Astrocyte (in vitro differentiated cells and primary cell): ENCODE data around the gene GDPD4. TPM values are rescaled to one million over a fixed set of nuclear protein-coding genes. Genes with fewer than 3 reads are reported as not detected.
A peak's percentile ranks its signal among the peaks of the same experiment; 100 is the strongest.

Experiments
- DNase-seq: peaks from one replicate; pipeline ENCODE4 v3.0.0-alpha.2; 2010; ENCODE audit warnings: low read depth
- FAIRE-seq: peaks from 2 replicates; lab custom pipeline; 2011; peaks lifted over from hg19 to GRCh38; lab: Jason Lieb, UNC
- H2AFZ ChIP-seq: 2 replicates; pipeline ENCODE4 v1.6.0; 2012; ENCODE audit warnings: low read depth, low read length, inconsistent platforms
- H3K27ac ChIP-seq: 2 replicates; pipeline ENCODE4 v1.5.1; 2011; ENCODE audit warnings: low read depth, low read length, inconsistent platforms
- H3K27me3 ChIP-seq: 2 replicates; pipeline ENCODE4 v1.6.0; 2011; ENCODE audit warnings: low read length, inconsistent platforms; ENCODE audit not compliant: insufficient read depth
- H3K36me3 ChIP-seq: 2 replicates; pipeline ENCODE4 v1.5.1; 2011; ENCODE audit warnings: low read length, inconsistent platforms; ENCODE audit not compliant: insufficient read depth
- H3K4me1 ChIP-seq: 2 replicates; pipeline ENCODE4 v1.5.1; 2011; ENCODE audit warnings: low read length, inconsistent platforms; ENCODE audit not compliant: insufficient read depth
- H3K4me2 ChIP-seq: 2 replicates; pipeline ENCODE4 v1.6.0; 2012; ENCODE audit warnings: low read length, inconsistent platforms
- H3K4me3 ChIP-seq: 2 replicates; pipeline ENCODE4 v1.5.1; 2011; ENCODE audit warnings: low read depth, mild to moderate bottlenecking, low read length, inconsistent platforms; ENCODE audit not compliant: insufficient read depth
- H3K79me2 ChIP-seq: 2 replicates; pipeline ENCODE4 v1.6.0; 2012; ENCODE audit warnings: mild to moderate bottlenecking, low read length, inconsistent platforms; ENCODE audit not compliant: insufficient read depth
- H3K9ac ChIP-seq: 2 replicates; pipeline ENCODE4 v1.6.0; 2012; ENCODE audit warnings: mild to moderate bottlenecking, low read length, inconsistent platforms
- H3K9me3 ChIP-seq: 2 replicates; pipeline ENCODE4 v1.5.1; 2012; ENCODE audit warnings: low read depth, mild to moderate bottlenecking, low read length, inconsistent platforms; ENCODE audit not compliant: insufficient read depth
- H4K20me1 ChIP-seq: 2 replicates; pipeline ENCODE4 v1.6.0; 2012; ENCODE audit warnings: low read length, inconsistent platforms; ENCODE audit not compliant: insufficient read depth
- H3K27ac Mint-ChIP-seq: one replicate; pipeline ENCODE4 v1.8.0; 2021; ENCODE audit warnings: mild to moderate bottlenecking, mixed read lengths; ENCODE audit not compliant: unreplicated experiment
- H3K27me3 Mint-ChIP-seq: one replicate; pipeline ENCODE4 v1.8.0; 2021; ENCODE audit warnings: low read depth, mixed read lengths; ENCODE audit not compliant: unreplicated experiment
- H3K36me3 Mint-ChIP-seq: one replicate; pipeline ENCODE4 v1.8.0; 2021; ENCODE audit warnings: low read depth, mixed read lengths; ENCODE audit not compliant: unreplicated experiment
- H3K4me1 Mint-ChIP-seq: one replicate; pipeline ENCODE4 v1.8.0; 2021; ENCODE audit warnings: low read depth, mixed read lengths; ENCODE audit not compliant: unreplicated experiment
- H3K4me3 Mint-ChIP-seq: one replicate; pipeline ENCODE4 v1.8.0; 2021; ENCODE audit warnings: mild to moderate bottlenecking, moderate library complexity, mixed read lengths; ENCODE audit not compliant: unreplicated experiment
- H3K9me3 Mint-ChIP-seq: one replicate; pipeline ENCODE4 v1.8.0; 2021; ENCODE audit warnings: mild to moderate bottlenecking, mixed read lengths; ENCODE audit not compliant: unreplicated experiment
- CTCF ChIP-seq: IDR thresholded peaks from 2 replicates; pipeline ENCODE4 v1.5.1; 2011; ENCODE audit warnings: low read depth, mild to moderate bottlenecking, inconsistent platforms, low read length, moderate library complexity; ENCODE audit not compliant: insufficient read depth
- EZH2 ChIP-seq: IDR thresholded peaks from 2 replicates; pipeline ENCODE4 v1.6.1; 2012; ENCODE audit warnings: mild to moderate bottlenecking, low read length, inconsistent platforms; ENCODE audit not compliant: insufficient read depth
- total RNA-seq: library from RNA; stranded (reverse); gene quantifications from 2 replicates; pipeline ENCODE4 v1.2.1, GENCODE V29; 2021

Gene GDPD4
- total RNA-seq, 1 donor from 2014 or later: not detected

GRCh38 chr11:77252555-77253270 is 48.8 kb downstream of the GDPD4 start:
- Histone ChIP-seq H3K27me3 (no peaks in the 10 kb centered on the region), H3K9ac (no peak overlapping the region), H3K4me1 (no peaks in the 10 kb centered on the region), H3K9me3 (no peaks in the 10 kb centered on the region), H2AFZ (no peak overlapping the region), H3K4me2 (no peak overlapping the region), H4K20me1 (no peaks in the 10 kb centered on the region), H3K36me3 (no peaks in the 10 kb centered on the region), H3K4me3 (no peak overlapping the region), H3K27ac (no peak overlapping the region), H3K79me2 (no peaks in the 10 kb centered on the region)
- H3K27ac Mint-ChIP-seq: no peak overlapping the region
- H3K27me3 Mint-ChIP-seq: no peaks in the 10 kb centered on the region
- no peak for FAIRE-seq
- peaks cover 16% of the 10 kb centered on the region for H3K4me1 Mint-ChIP-seq
- TF ChIP-seq CTCF: no peak
- TF ChIP-seq EZH2: no peak
- H3K36me3 Mint-ChIP-seq: peaks cover 2% of the 10 kb centered on the region
- H3K4me3 Mint-ChIP-seq: no peak overlapping the region
- peaks cover 16% of the 10 kb centered on the region for H3K9me3 Mint-ChIP-seq
- DNase-seq: no peak

DNA sequence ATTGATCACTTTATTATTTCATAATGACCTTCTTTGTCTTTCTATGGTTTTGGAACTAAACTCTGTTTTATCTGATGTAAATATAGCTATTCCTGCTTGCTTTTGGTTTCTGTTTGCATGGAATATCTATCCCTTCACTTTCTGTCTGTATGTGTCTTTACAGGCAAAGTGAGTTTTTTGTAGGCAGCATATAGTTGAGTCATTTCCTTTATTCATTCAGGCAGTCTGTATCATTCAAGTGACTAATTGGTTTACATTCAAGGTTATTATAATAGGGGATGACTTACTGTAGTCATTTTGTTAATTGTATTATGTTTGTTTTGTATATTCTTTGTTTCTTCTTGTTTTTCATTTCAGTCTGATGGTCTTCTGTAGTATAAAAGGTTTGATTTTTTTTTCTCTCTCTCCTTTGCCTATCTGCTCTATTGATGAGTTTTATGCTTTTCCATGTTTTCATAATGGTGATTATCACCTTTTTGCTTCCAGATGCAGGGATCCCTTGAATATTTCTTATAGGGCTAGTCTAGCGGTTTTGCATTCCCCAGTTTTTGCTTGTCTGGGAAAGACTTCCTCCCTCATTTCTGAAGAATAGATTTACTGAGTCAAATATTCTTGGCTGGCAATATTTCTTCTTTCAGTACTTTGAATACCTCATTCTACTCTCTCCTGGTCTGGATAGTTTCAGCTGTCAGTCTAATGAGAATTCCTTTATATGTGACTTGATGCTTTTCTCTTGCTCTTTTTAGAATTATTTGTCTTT is 50.4 kb downstream of the GDPD4 start:
- Histone ChIP-seq H3K79me2 (no peaks in the 10 kb centered on the region), H2AFZ (no peak overlapping the region), H3K4me1 (no peaks in the 10 kb centered on the region), H3K27me3 (no peaks in the 10 kb centered on the region), H3K4me3 (no peak overlapping the region), H3K9me3 (no peaks in the 10 kb centered on the region), H3K27ac (peak overlapping the region; percentile 62), H3K9ac (no peak overlapping the region), H4K20me1 (no peaks in the 10 kb centered on the region), H3K4me2 (peak overlapping the region; percentile 61), H3K36me3 (no peaks in the 10 kb centered on the region)
- Mint-ChIP-seq H3K36me3 (peaks cover 2% of the 10 kb centered on the region), H3K27ac (peak overlapping the region; percentile 6), H3K9me3 (peaks cover 16% of the 10 kb centered on the region), H3K4me1 (peaks cover 16% of the 10 kb centered on the region), H3K27me3 (no peaks in the 10 kb centered on the region), H3K4me3 (no peak overlapping the region)
- TF ChIP-seq CTCF: no peak
- no peak for TF ChIP-seq EZH2
- DNase-seq: peak; percentile 66
- peak; percentile 43 for FAIRE-seq

- H3K36me3 Mint-ChIP-seq: peaks cover 2% of the 10 kb centered on the region
- peak; percentile 79 for DNase-seq
- H3K9me3 Mint-ChIP-seq: peaks cover 14% of the 10 kb centered on the region
- no peak overlapping the region for H3K4me3 Mint-ChIP-seq
- no peak overlapping the region for H2AFZ ChIP-seq
- H4K20me1 ChIP-seq: no peaks in the 10 kb centered on the region
- H3K9me3 ChIP-seq: no peaks in the 10 kb centered on the region
- no peak overlapping the region for H3K27ac Mint-ChIP-seq
- no peaks in the 10 kb centered on the region for H3K27me3 ChIP-seq
- peaks cover 5% of the 10 kb centered on the region for H3K4me1 ChIP-seq
- peak overlapping the region; percentile 8 for H3K27ac ChIP-seq
- H3K36me3 ChIP-seq: no peaks in the 10 kb centered on the region
- peak overlapping the region; percentile 27 for H3K4me2 ChIP-seq
- no peak overlapping the region for H3K4me3 ChIP-seq
- H3K4me1 Mint-ChIP-seq: peaks cover 20% of the 10 kb centered on the region
- H3K9ac ChIP-seq: no peak overlapping the region
- no peaks in the 10 kb centered on the region for H3K79me2 ChIP-seq
- no peak for TF ChIP-seq CTCF
- no peak for TF ChIP-seq EZH2
- FAIRE-seq: peak; percentile 49
- no peaks in the 10 kb centered on the region for H3K27me3 Mint-ChIP-seq
These were observed 52.1 kb downstream of the GDPD4 start for GRCh38 chr11:77249427-77249826.
